HCT116 (cell line): ENCODE measurements around the gene CYTH2. TPM values are rescaled to one million over a fixed set of nuclear protein-coding genes. Genes with fewer than 3 reads are reported as not detected.

Experiments
- ATAC-seq: fragments of 200-7000 bp; cut with Tn5 transposase; 2 replicates; pipeline ENCODE4 v1.9.1; 2020; ENCODE audit warnings: mild to moderate bottlenecking, moderate library complexity
- BruUV-seq: library from RNA; stranded (reverse); fragments of 400-500 nt; replicated peaks from 2 replicates; lab custom pipeline; 2021; lab: Mats Ljungman, UMichigan
- CTCF ChIA-PET: fragments of 300-600 bp; sonication (Branson Sonifier 250); formaldehyde crosslinking; loops from one replicate; lab custom pipeline; 2021; ENCODE audit warnings: antibody characterized with exemption; lab: Charles Lee
- POLR2A ChIA-PET: fragments of 300-600, 350-600 bp; sonication (Branson Sonifier 250); formaldehyde crosslinking; loops from one replicate; lab custom pipeline; 2021; ENCODE audit warnings: antibody characterized with exemption; lab: Charles Lee
- RAD21 ChIA-PET, 2 experiments: fragments of 300-600 bp; sonication (Branson Sonifier 250); formaldehyde crosslinking; loops; one replicate each; lab custom pipeline; 2023; ENCODE audit warnings: low total read pairs in 2 of 2; ENCODE audit not compliant: uncharacterized antibody in 2 of 2, unreplicated experiment in 2 of 2, low non-redundant PET in 1 of 2; lab: Charles Lee
- DNase-seq: peaks from one replicate; pipeline ENCODE4 v3.0.0-alpha.2; 2010; ENCODE audit warnings: low read depth, low spot score
- H2AFZ ChIP-seq: fragments of 200-600 bp; shearing (Covaris generic), sonication (generic); 2 replicates; pipeline ENCODE4 v1.6.1; 2017; ENCODE audit warnings: low read depth, mixed run types, mixed read lengths, antibody characterized with exemption, low read length; ENCODE audit not compliant: poor library complexity, severe bottlenecking
- H3K27ac ChIP-seq: 2 replicates; pipeline ENCODE4 v1.5.1; 2012; ENCODE audit warnings: low read depth, low read length
- H3K27me3 ChIP-seq: fragments of 200-600 bp; sonication (generic); 2 replicates; pipeline ENCODE4 v1.6.1; 2016; ENCODE audit warnings: mixed run types, low read length, mixed read lengths; ENCODE audit not compliant: insufficient read depth
- H3K36me3 ChIP-seq, 2 experiments: fragments of 200-500 bp in 1 of 2; fragments of 200-600 bp in 1 of 2; sonication (Bioruptor generic) in 1 of 2; sonication (generic) in 1 of 2; 2 replicates each; pipeline versions ENCODE4 v1.5.1 to v1.6.1; 2014 to 2016; ENCODE audit warnings: low read length in 2 of 2, inconsistent platforms in 1 of 2, mixed read lengths in 1 of 2, mixed run types in 1 of 2; ENCODE audit not compliant: insufficient read depth in 2 of 2, control insufficient read depth in 1 of 2
- H3K4me1 ChIP-seq, 2 experiments: fragments of 200-600 bp in 1 of 2; sonication (generic) in 1 of 2; 2 replicates each; pipeline versions ENCODE4 v1.5.1 to v1.6.1; 2012 to 2017; ENCODE audit warnings: low read length in 2 of 2, inconsistent platforms in 1 of 2, mild to moderate bottlenecking in 1 of 2, mixed read lengths in 1 of 2, mixed run types in 1 of 2, moderate library complexity in 1 of 2; ENCODE audit not compliant: insufficient read depth in 2 of 2, control insufficient read depth in 1 of 2
- H3K4me2 ChIP-seq: fragments of 200-600 bp; sonication (generic); 2 replicates; pipeline ENCODE4 v1.6.1; 2017; ENCODE audit warnings: mixed run types, low read length, mixed read lengths
- H3K4me3 ChIP-seq, 2 experiments: fragments of 200-600 bp in 1 of 2; sonication (generic) in 1 of 2; replicated peaks in 1 of 2; 2 replicates each; pipeline ENCODE4 v1.5.1; 2011 to 2016; ENCODE audit warnings: low read length in 2 of 2, control low read depth in 1 of 2, low read depth in 1 of 2, mild to moderate bottlenecking in 1 of 2, mixed read lengths in 1 of 2, mixed run types in 1 of 2
- H3K79me2 ChIP-seq: fragments of 200-600 bp; sonication (generic); 2 replicates; pipeline ENCODE4 v1.6.1; 2017; ENCODE audit warnings: mild to moderate bottlenecking, mixed run types, low read length, moderate library complexity, mixed read lengths; ENCODE audit not compliant: insufficient read depth
- H3K9ac ChIP-seq: fragments of 200-600 bp; sonication (generic); 2 replicates; pipeline ENCODE4 v1.6.1; 2016; ENCODE audit warnings: low read length, mixed read lengths
- H3K9me2 ChIP-seq: fragments of 200-600 bp; sonication (generic), shearing (Covaris generic); 2 replicates; pipeline ENCODE4 v1.6.1; 2017; ENCODE audit warnings: mixed run types, mild to moderate bottlenecking, moderate library complexity; ENCODE audit not compliant: insufficient read depth
- H3K9me3 ChIP-seq, 2 experiments: fragments of 200-500 bp in 1 of 2; fragments of 200-600 bp in 1 of 2; sonication (Bioruptor generic) in 1 of 2; sonication (generic) in 1 of 2; 2 replicates each; pipeline ENCODE4 v1.6.1; 2014 to 2017; ENCODE audit warnings: low read length in 2 of 2, mixed read lengths in 2 of 2, inconsistent platforms in 1 of 2, low read depth in 1 of 2, mild to moderate bottlenecking in 1 of 2, mixed run types in 1 of 2, moderate library complexity in 1 of 2; ENCODE audit not compliant: control insufficient read depth in 1 of 2, insufficient read depth in 1 of 2
- H4K20me1 ChIP-seq: fragments of 200-600 bp; sonication (generic), shearing (Covaris generic); 2 replicates; pipeline ENCODE4 v1.6.1; 2017; ENCODE audit warnings: mixed run types, mild to moderate bottlenecking, moderate library complexity; ENCODE audit not compliant: insufficient read depth
- CTCF ChIP-seq, 3 experiments: fragments of 200-600 bp in 1 of 3; sonication (generic) in 1 of 3; IDR thresholded peaks in 2 of 3; conservative IDR thresholded peaks in 1 of 3; 2 replicates each; pipeline ENCODE4 v1.5.1; 2012 to 2017; ENCODE audit warnings: low read depth in 2 of 3, low read length in 2 of 3, antibody characterized with exemption in 1 of 3, borderline replicate concordance in 1 of 3, control low read depth in 1 of 3, mild to moderate bottlenecking in 1 of 3, mixed read lengths in 1 of 3, mixed run types in 1 of 3, moderate library complexity in 1 of 3; ENCODE audit not compliant: insufficient read depth in 1 of 3
- EGR1 ChIP-seq: IDR thresholded peaks from 2 replicates; pipeline ENCODE4 v1.6.1; 2012; ENCODE audit warnings: low read depth
- ELF1 ChIP-seq: IDR thresholded peaks from 2 replicates; pipeline ENCODE4 v1.6.1; 2012; ENCODE audit warnings: low read depth, borderline replicate concordance
- EZH2 ChIP-seq: fragments of 200-600 bp; sonication (generic); IDR thresholded peaks from 2 replicates; pipeline ENCODE4 v1.6.1; 2017; ENCODE audit warnings: antibody characterized with exemption, mixed run types
- FOSL1 ChIP-seq: IDR thresholded peaks from 2 replicates; pipeline ENCODE4 v1.6.1; 2012; ENCODE audit warnings: low read depth
- JUND ChIP-seq: IDR thresholded peaks from 2 replicates; pipeline ENCODE4 v1.6.1; 2012
- MAX ChIP-seq: IDR thresholded peaks from 2 replicates; pipeline ENCODE4 v1.6.1; 2012
- POLR2A ChIP-seq: IDR thresholded peaks from 2 replicates; pipeline ENCODE4 v1.7.0; 2011; ENCODE audit warnings: borderline replicate concordance; ENCODE audit not compliant: insufficient read depth, insufficient read length; ENCODE audit errors: extremely low read depth
- POLR2AphosphoS5 ChIP-seq: IDR thresholded peaks from 2 replicates; pipeline ENCODE4 v1.6.1; 2011; ENCODE audit warnings: mild to moderate bottlenecking, low read depth, low read length, moderate library complexity
- RAD21 ChIP-seq: IDR thresholded peaks from 2 replicates; pipeline ENCODE4 v1.6.1; 2012; ENCODE audit warnings: low read depth, mild to moderate bottlenecking
- REST ChIP-seq: IDR thresholded peaks from 2 replicates; pipeline ENCODE4 v1.6.1; 2012; ENCODE audit warnings: low read depth
- SRF ChIP-seq: IDR thresholded peaks from 2 replicates; pipeline ENCODE4 v1.6.1; 2012; ENCODE audit warnings: low read depth
- TCF7L2 ChIP-seq: IDR thresholded peaks from 2 replicates; pipeline ENCODE4 v1.7.0; 2011; ENCODE audit warnings: borderline replicate concordance, inconsistent platforms; ENCODE audit not compliant: insufficient read depth, insufficient read length; ENCODE audit errors: extremely low read depth
- ZBTB33 ChIP-seq: IDR thresholded peaks from 2 replicates; pipeline ENCODE4 v1.6.1; 2011; ENCODE audit warnings: mild to moderate bottlenecking, low read length, moderate library complexity; ENCODE audit not compliant: insufficient replicate concordance; ENCODE audit errors: extremely low read depth
- ZFX ChIP-seq: fragments of 450-650 bp; IDR thresholded peaks from 2 replicates; pipeline ENCODE4 v1.6.1; 2017
- ZNF274 ChIP-seq: fragments of 200-500 bp; sonication (Bioruptor generic); IDR thresholded peaks from 2 replicates; pipeline ENCODE4 v1.6.1; 2014; ENCODE audit warnings: mild to moderate bottlenecking, low read depth, low read length, inconsistent platforms
- intact Hi-C: fragments of 100-400 bp; cut with micrococcal nuclease; formaldehyde crosslinking; loops from 2 replicates; pipeline ENCODE4 v1.10.0; 2022
- total RNA-seq: library from RNA; stranded (reverse); gene quantifications from one replicate; pipeline ENCODE4 v1.2.1, GENCODE V29; 2021; ENCODE audit not compliant: unreplicated experiment

Gene CYTH2
- total RNA-seq, 1 experiment from 2014 or later = 75.3 TPM

- no peak overlapping the region for H3K4me3 ChIP-seq
- no TSS peak for BruUV-seq
- CTCF ChIA-PET = no interaction called here
- ATAC-seq (no peak), DNase-seq (no peak)
- no peak overlapping the region for H3K9ac ChIP-seq
- no peak overlapping the region for H3K27ac ChIP-seq
- H3K4me2 ChIP-seq = no peak overlapping the region
- TF ChIP-seq ELF1 = no peak
- TF ChIP-seq REST = no peak
- TF ChIP-seq RAD21 = no peak
- TF ChIP-seq MAX = no peak
- TF ChIP-seq ZBTB33 = no peak
- no peak for TF ChIP-seq EGR1
- no peak for TF ChIP-seq CTCF (IDR thresholded peaks at IDR 0.05 in 2 of 3, conservative IDR thresholded peaks at IDR 0.05 in 1 of 3; ENCODE audit: borderline replicate concordance in 1 of 3, insufficient read depth in 1 of 3, low read depth in 2 of 3, low read length in 2 of 3)
- no peak for TF ChIP-seq ZNF274
- TF ChIP-seq POLR2A = no peak
- TF ChIP-seq POLR2AphosphoS5 = no peak
- TF ChIP-seq ZFX = no peak
- no peak for TF ChIP-seq FOSL1
- no peak for TF ChIP-seq EZH2
- no peak for TF ChIP-seq JUND
- no peak for TF ChIP-seq SRF
- TF ChIP-seq TCF7L2 = no peak
- RAD21 ChIA-PET = no interaction called here
- H3K27me3 ChIP-seq = no peaks in the 10 kb centered on the region
- H3K9me2 ChIP-seq = no peaks in the 10 kb centered on the region
- H2AFZ ChIP-seq = no peak overlapping the region
- peaks cover 18% of the 10 kb centered on the region for H3K79me2 ChIP-seq
- no peaks in the 10 kb centered on the region for H3K9me3 ChIP-seq
- H3K4me1 ChIP-seq = peaks cover 11 to 20% of the 10 kb centered on the region in 2 experiments
- peaks cover 32 to 47% of the 10 kb centered on the region in 2 experiments for H3K36me3 ChIP-seq
- POLR2A ChIA-PET = no interaction called here
- no peaks in the 10 kb centered on the region for H4K20me1 ChIP-seq
- intact Hi-C loops = no loop called here
These were observed 2.7 kb downstream of the CYTH2 start for GRCh38 chr19:48471836-48472235.
